GM18526 (cell line): ENCODE measurements around the gene ZNF22.

Source experiments
- POLR2A ChIP-seq: IDR thresholded peaks from 3 replicates; pipeline ENCODE4 v1.6.1; 2011; ENCODE audit not compliant: insufficient read length; ENCODE audit errors: extremely low read depth

The ZNF22 gene

GRCh38 chr10:44971434-44971833 is 29.3 kb upstream of the ZNF22 start:
- TF ChIP-seq POLR2A: no peak

GRCh38 chr10:44971935-44972757 is 28.6 kb upstream of the ZNF22 start:
- no peak for TF ChIP-seq POLR2A

DNA sequence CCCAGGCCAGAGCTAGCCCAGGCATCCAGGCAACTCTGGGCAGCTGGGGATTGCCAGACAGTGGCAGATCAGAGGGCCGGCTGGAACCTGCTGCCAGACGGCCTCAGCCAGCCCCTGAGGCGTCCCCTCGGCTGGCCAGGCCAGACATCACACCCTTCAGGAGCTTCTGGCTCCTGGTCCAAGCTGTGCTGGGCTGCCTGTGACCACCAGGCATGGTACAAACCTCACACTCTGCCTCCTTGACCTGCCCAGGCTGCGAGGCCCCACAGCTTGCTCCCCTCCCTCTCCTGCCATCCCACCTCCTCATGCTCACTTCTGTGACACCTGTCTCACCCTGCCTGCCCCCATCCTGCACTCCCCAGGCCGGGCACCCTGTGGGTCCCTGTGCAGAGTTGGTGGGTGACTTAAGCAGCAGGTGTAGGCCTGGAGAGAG is 27.8 kb upstream of the ZNF22 start:
- no peak for TF ChIP-seq POLR2A

GRCh38 chr10:44973323-44974081 is 27.2 kb upstream of the ZNF22 start:
- no peak for TF ChIP-seq POLR2A

- TF ChIP-seq POLR2A: no peak
Measured at GRCh38 chr10:44974082-44974627, 26.6 kb upstream of the ZNF22 start.

GRCh38 chr10:44974628-44975430 is 25.9 kb upstream of the ZNF22 start:
- peak; percentile 49 for TF ChIP-seq POLR2A

- TF ChIP-seq POLR2A: no peak
Measured at GRCh38 chr10:44975431-44976331, 25.0 kb upstream of the ZNF22 start.

DNA sequence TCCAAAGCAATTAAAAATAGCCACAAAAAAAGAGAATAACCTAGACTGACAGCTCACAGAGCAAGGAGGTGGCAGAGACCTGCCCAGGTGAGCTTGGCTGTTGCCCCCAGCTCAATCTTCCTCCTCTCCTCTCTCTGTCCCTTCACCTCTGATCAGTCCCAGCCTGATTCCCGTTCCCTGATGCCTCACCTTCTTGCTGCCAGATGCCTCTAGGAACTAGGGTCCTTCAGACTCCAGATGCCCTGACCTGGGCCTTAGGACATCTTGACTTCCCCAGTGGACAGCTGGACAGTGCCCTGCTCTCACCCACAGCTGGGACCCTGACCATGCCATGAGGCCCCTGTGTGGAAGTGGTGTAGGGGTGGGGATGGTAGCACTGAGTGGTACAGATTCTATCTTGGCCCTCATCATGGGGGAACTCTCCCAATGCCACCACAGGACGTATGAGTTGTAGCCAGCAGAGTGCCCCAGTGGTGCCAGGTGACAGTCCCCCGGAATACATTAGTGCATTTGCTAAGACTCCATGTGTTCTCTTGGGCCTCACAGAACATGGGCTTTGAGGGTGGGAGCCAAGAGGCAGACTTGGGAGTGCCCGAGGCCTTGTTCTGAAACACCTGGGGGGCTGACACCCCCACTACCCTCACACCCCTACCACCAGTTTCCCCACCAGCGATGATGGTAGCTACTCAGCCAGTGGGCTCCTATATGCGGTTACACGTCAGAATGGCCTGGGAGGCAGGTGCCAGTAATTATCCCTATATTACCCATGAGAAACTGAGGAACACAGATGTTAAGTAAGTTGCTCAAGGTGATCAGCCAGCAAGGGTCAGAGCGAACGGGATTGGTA is 24.1 kb upstream of the ZNF22 start:
- TF ChIP-seq POLR2A: no peak

DNA sequence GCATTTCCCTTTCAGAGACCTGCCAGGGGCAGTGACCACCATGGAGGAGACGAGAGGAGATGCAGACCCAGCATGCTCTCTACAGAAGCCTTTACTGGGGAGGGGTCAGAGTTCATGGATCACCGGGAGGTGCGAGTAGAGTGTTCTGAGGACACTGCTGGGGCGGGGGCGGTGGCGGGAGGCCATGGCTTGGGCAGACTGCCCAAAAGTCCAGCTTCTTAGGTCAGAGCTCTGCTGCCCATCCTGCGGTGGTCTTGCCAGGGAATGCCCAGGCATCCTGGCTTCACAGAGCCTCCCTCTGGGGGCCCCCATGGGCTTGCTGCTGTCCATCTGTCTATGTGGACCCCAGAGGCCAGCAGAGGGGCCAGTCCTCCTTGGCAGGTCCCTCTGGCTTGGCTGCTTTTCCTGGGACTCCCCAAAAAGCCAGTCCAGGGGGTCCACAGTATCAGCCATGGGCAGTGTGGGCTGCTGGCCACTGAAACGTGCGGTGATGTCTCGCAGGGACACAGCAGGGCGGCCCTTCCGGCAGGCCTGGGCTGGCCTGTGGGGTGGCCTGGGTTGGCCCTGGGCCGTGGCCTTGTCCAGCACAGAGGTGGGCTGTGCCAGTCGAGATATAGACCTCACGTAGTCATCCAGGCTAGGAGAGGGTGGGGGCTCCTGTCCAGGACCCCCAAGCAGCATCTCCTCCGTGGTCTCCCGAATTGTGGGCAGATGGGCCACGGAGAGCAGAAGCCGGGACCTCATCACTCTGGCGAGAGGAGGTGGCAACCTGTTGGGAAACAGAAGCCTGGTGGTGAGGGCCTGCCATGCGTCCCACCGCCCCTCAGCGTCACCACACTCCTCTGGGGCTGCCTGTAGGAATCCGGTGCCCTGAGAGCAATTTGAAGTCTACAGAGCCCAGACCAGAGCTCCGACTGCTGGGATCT is 23.2 kb upstream of the ZNF22 start:
- TF ChIP-seq POLR2A: no peak

DNA sequence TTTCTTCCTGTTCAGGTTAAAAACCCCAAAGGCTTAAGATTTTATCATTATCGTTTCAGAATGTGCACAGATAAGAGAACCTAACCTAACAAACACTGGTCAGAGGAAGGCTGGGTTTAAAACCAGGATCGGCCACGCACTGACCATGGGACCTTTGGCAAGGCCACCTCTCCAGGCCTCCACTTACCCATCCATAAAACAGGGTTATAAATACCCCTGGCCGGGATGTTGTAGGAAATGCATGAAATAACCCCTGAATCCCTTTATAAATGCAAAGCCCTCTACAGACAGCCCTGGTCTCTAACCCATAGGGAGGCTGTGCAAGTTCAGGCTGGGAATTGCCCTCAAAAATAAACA is 22.5 kb upstream of the ZNF22 start:
- no peak for TF ChIP-seq POLR2A

DNA sequence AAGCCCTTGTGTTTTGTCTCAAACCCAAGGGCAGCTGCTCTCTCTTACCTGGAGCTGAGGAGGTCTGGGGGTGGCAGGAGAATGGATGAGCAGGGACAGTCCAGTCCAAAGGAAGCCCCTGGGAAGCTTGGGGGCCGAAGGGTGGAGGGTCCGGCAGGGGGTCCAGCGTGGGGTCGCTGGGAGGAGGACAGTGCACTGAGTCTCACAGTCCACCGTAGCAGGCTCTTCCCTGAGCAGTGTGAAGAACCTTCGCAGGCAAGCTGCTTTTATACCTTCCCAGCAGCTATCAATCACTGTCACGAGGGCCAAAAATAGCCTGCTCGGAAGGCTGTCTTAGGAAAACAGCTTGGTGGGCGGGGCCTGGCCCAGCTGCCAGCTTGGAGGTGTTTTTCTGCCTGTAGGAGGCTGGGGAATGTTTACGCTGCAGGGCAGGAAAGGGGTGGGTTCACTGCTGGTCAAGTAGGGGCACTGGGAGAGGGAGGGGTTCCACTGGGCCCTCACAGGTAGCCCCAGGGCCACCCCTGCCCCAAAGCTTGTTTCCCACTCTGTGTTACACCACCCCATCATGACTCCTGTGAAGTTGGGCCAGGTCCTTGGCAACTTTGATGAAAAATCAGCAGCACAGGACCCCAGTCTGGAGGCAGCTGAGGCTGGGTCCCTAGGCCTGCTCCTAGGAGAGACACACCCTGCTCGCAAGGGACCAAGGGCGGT is 22.0 kb upstream of the ZNF22 start, which contains the start of gene DEPP1:
TSS of gene DEPP1 (minus strand) at position 240 of the 711 bp plus-strand sequence. CDS start 779 bp downstream, outside the sequence.
- TF ChIP-seq POLR2A: peak; percentile 75
